Karpas-422 (cell line): ENCODE data around the gene NCBP2L. TPM values are rescaled to one million over a fixed set of nuclear protein-coding genes. Genes with fewer than 3 reads are reported as not detected.

Experiments
- DNase-seq: peaks from one replicate; pipeline ENCODE4 v3.0.0-alpha.2; 2015
- H2AFZ ChIP-seq: fragments of 200-600 bp; sonication (generic); 2 replicates; pipeline ENCODE4 v1.6.1; 2014; ENCODE audit warnings: antibody characterized with exemption, low read length, mixed read lengths
- H3K27ac ChIP-seq: fragments of 200-600 bp; sonication (generic); 2 replicates; pipeline ENCODE4 v1.5.1; 2014; ENCODE audit warnings: mild to moderate bottlenecking, low read length, moderate library complexity
- H3K27me3 ChIP-seq: fragments of 200-600 bp; sonication (generic); 2 replicates; pipeline ENCODE4 v1.6.1; 2014; ENCODE audit warnings: low read length, mixed read lengths
- H3K36me3 ChIP-seq: fragments of 200-600 bp; sonication (generic); 2 replicates; pipeline ENCODE4 v1.6.1; 2014; ENCODE audit warnings: low read length, mixed read lengths; ENCODE audit not compliant: insufficient read depth
- H3K4me1 ChIP-seq: fragments of 200-600 bp; sonication (generic); 2 replicates; pipeline ENCODE4 v1.6.1; 2014; ENCODE audit warnings: mild to moderate bottlenecking, low read length, mixed read lengths
- H3K4me2 ChIP-seq: fragments of 200-600 bp; sonication (generic); 2 replicates; pipeline ENCODE4 v1.6.1; 2014; ENCODE audit warnings: low read length, low read depth, mild to moderate bottlenecking; ENCODE audit not compliant: poor library complexity, severe bottlenecking
- H3K4me3 ChIP-seq: fragments of 200-600 bp; sonication (generic); 2 replicates; pipeline ENCODE4 v1.5.1; 2014; ENCODE audit warnings: mild to moderate bottlenecking, antibody characterized with exemption, low read length, mixed read lengths
- H3K79me2 ChIP-seq: fragments of 200-600 bp; sonication (generic); 2 replicates; pipeline ENCODE4 v1.6.1; 2014; ENCODE audit warnings: mild to moderate bottlenecking, low read length, mixed read lengths
- H3K9ac ChIP-seq: fragments of 200-600 bp; sonication (generic); 2 replicates; pipeline ENCODE4 v1.6.0; 2014; ENCODE audit warnings: low read length
- H3K9me2 ChIP-seq: fragments of 200-600 bp; sonication (generic), shearing (Covaris generic); replicated peaks from 2 replicates; pipeline ENCODE4 v1.6.0; 2014; ENCODE audit warnings: mild to moderate bottlenecking, low read length, moderate library complexity; ENCODE audit not compliant: insufficient read depth
- H3K9me3 ChIP-seq: fragments of 300-700, 200-600 bp; sonication (generic); 2 replicates; pipeline ENCODE4 v1.6.1; 2014; ENCODE audit warnings: low read length, mixed read lengths
- H4K20me1 ChIP-seq: fragments of 200-600 bp; sonication (generic); 2 replicates; pipeline ENCODE4 v1.6.1; 2014; ENCODE audit warnings: mild to moderate bottlenecking, antibody characterized with exemption, low read length, low read depth; ENCODE audit not compliant: insufficient read depth
- total RNA-seq: library from RNA; depleted of rRNA; stranded (reverse); fragments of >200 nt; shearing (Covaris generic); gene quantifications from 2 replicates; pipeline ENCODE4 v1.2.3, GENCODE V29; 2014; ENCODE audit warnings: low replicate concordance

NCBP2L gene
- total RNA-seq, 1 experiment from 2014 or later, result not detected

DNA sequence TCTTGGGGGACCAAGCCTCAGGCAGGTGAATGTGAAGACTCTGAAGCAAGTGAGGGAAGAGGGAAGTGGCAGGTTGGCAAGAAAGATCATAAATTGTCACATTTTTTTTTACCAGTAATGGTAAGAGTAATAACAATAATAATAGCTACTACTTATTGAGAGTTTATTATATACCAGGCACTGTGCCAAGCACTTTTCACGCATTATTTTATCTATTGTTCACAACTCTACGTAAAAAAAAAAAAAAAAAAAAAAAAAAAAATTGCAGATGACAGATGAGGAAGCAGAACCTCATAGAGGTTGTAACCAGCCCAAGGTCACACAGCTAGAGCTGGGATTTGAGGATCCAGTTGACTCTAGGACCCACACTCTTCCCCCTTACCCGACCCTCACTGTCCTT, 42.9 kb upstream of the NCBP2L start:
- H3K9me2 ChIP-seq, result no peaks in the 10 kb centered on the region
- H3K27me3 ChIP-seq, result no peaks in the 10 kb centered on the region; the same call in 1 of the 2 replicates
- no peak for DNase-seq
- H3K79me2 ChIP-seq, result no peaks in the 10 kb centered on the region
- H3K9ac ChIP-seq, result no peak overlapping the region
- H3K4me1 ChIP-seq, result peaks cover 8% of the 10 kb centered on the region
- no peak overlapping the region for H3K4me3 ChIP-seq
- H3K27ac ChIP-seq, result no peak overlapping the region
- H3K4me2 ChIP-seq, result no peak overlapping the region
- no peaks in the 10 kb centered on the region for H3K9me3 ChIP-seq
- H3K36me3 ChIP-seq, result no peaks in the 10 kb centered on the region
- no peaks in the 10 kb centered on the region for H4K20me1 ChIP-seq
- no peak overlapping the region for H2AFZ ChIP-seq

DNA sequence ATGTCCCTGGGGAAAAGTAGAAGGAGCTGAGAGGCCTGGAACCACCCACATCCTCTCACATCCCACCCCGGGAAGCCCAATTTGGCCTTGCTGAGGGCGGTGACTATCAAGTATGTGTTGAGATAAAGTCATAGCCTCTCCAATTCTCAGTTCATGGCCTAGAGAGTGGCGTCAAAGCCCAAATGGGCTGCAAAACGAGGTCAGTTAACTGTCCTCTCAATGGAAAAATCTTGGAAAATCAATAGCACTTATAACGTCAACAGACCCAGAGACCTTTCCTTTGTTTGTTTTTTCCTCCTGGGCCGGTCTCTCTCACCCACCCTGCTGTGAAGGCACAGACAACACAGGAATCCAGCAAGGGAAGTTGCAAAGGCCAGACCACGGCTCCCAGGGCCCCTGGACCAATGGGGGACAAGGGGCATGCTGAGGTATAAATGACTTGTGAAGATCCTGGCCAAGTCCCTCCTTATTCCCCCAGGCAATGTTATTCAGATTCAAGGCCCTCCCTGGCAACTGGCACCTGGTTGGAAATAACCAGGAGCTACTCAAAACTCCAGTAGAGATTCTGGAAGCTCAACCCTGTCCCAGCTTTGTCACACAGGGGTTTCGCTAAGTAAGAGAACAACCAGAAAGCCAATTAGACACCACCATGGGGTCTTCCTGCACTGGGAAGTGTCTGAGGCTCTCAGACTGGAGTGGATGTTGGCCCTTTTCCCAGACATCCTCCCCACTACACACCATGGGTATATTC, 40.6 kb upstream of the NCBP2L start:
- no peaks in the 10 kb centered on the region for H3K79me2 ChIP-seq
- no peak overlapping the region for H3K4me3 ChIP-seq
- H3K36me3 ChIP-seq, result no peaks in the 10 kb centered on the region
- no peak overlapping the region for H3K9ac ChIP-seq
- no peaks in the 10 kb centered on the region for H3K27me3 ChIP-seq
- no peak for DNase-seq
- H3K9me2 ChIP-seq, result no peaks in the 10 kb centered on the region
- H4K20me1 ChIP-seq, result no peaks in the 10 kb centered on the region
- H3K4me1 ChIP-seq, result peaks cover 4% of the 10 kb centered on the region
- H3K4me2 ChIP-seq, result no peak overlapping the region
- H2AFZ ChIP-seq, result no peak overlapping the region
- H3K9me3 ChIP-seq, result no peaks in the 10 kb centered on the region
- H3K27ac ChIP-seq, result no peak overlapping the region

DNA sequence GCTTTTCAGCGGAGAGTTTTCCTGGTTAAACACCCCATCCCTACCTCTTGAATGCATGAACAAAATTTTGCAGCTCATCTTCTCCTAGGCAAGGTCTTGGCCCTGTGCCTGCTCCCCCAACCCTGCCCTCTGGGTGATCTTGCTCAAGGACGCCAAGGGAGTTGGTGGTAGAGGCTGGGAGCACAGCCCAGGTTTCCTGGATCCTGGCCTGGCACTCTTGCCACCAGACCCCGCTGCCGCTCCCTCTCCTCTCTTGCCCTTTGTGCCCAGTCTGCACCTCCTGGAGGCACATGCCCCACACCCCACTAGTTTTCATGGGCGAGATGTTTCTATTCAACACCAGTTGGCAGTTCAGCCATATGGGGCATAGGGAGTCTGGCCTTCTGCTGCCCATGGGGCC, 39.3 kb upstream of the NCBP2L start:
- H2AFZ ChIP-seq, result no peak overlapping the region
- H3K27ac ChIP-seq, result no peak overlapping the region
- H3K9me2 ChIP-seq, result no peaks in the 10 kb centered on the region
- no peak overlapping the region for H3K4me2 ChIP-seq
- no peaks in the 10 kb centered on the region; the same call in 1 of the 2 replicates for H3K4me1 ChIP-seq
- no peak for DNase-seq
- H3K9ac ChIP-seq, result no peak overlapping the region
- H4K20me1 ChIP-seq, result no peaks in the 10 kb centered on the region
- H3K79me2 ChIP-seq, result no peaks in the 10 kb centered on the region
- no peaks in the 10 kb centered on the region for H3K27me3 ChIP-seq
- no peaks in the 10 kb centered on the region for H3K36me3 ChIP-seq
- no peak overlapping the region for H3K4me3 ChIP-seq
- no peaks in the 10 kb centered on the region for H3K9me3 ChIP-seq

DNA sequence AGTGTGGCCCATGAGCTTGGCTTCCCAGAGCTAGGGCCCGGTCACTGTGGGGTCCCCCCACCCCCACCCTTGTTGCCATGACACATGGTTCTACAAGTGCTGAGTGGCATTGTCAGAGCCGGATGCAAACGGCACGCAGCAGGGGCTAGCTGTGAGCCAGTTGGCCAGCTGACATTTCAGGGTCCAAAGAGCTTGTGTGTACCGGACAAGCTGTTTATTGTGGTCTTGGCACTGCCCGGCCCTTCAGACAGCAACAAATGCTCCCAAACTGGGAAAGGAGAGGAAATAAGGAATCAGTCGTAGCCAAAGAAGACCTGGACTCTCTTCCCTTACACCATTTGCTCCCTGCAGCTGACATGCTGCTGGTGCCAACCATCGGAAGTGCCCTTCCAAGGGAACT, 38.8 kb upstream of the NCBP2L start:
- H3K9ac ChIP-seq, result no peak overlapping the region
- no peaks in the 10 kb centered on the region for H3K9me3 ChIP-seq
- no peak overlapping the region for H2AFZ ChIP-seq
- H3K79me2 ChIP-seq, result no peaks in the 10 kb centered on the region
- no peaks in the 10 kb centered on the region for H3K36me3 ChIP-seq
- H3K27ac ChIP-seq, result no peak overlapping the region
- H3K4me1 ChIP-seq, result no peaks in the 10 kb centered on the region; the same call in 1 of the 2 replicates
- no peak for DNase-seq
- H3K4me2 ChIP-seq, result no peak overlapping the region
- no peaks in the 10 kb centered on the region for H3K9me2 ChIP-seq
- H3K27me3 ChIP-seq, result no peaks in the 10 kb centered on the region
- H4K20me1 ChIP-seq, result no peaks in the 10 kb centered on the region
- H3K4me3 ChIP-seq, result no peak overlapping the region

DNA sequence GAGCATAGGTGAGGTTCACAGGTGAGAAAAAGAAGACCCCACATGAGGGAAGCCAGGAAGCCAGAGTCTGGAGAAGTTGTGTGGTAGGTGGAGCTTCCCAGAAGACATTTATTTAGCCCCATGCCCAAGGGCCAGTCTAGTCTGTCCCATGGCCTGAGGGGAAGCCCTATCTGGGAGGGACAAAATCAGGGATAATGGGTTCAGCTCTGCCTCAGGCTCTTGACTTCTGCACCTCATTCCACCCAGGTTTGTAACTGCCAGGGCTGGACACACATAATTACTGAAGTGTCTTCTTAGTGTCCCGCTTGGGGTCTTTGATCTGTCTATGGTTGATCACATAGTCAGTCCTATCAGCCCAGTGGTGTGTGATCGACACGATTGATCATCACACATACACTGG, 38.0 kb upstream of the NCBP2L start:
- Histone ChIP-seq H3K27me3 (no peaks in the 10 kb centered on the region), H3K4me1 (no peaks in the 10 kb centered on the region; the same call in 1 of the 2 replicates), H3K9ac (no peak overlapping the region), H2AFZ (no peak overlapping the region), H4K20me1 (no peaks in the 10 kb centered on the region), H3K27ac (no peak overlapping the region), H3K9me3 (no peaks in the 10 kb centered on the region), H3K36me3 (no peaks in the 10 kb centered on the region), H3K4me2 (no peak overlapping the region), H3K9me2 (no peaks in the 10 kb centered on the region), H3K79me2 (no peaks in the 10 kb centered on the region), H3K4me3 (no peak overlapping the region)
- no peak for DNase-seq

DNA sequence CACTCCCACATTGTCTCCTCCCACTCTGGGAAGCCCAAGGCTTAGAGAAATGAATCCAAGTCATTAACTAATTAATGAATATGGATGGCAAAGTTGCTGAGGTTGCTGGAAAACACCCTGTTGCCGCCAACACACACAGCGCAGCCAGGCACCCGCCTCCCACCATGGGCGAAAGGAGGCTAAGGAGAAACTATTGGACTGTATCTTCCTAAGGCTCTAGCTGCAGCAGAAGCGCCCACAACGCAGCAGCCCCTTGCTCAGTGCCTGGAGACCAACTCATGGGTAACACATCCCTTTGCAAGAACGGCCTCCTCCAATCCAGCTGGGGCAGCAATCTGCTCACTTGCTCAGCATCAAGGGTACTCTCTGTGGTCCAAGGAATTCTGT, 36.1 kb upstream of the NCBP2L start:
- H3K9me2 ChIP-seq, result no peaks in the 10 kb centered on the region
- DNase-seq, result no peak
- H4K20me1 ChIP-seq, result no peaks in the 10 kb centered on the region
- no peak overlapping the region for H3K4me3 ChIP-seq
- H3K9ac ChIP-seq, result no peak overlapping the region
- H3K27me3 ChIP-seq, result no peaks in the 10 kb centered on the region
- no peak overlapping the region for H3K4me2 ChIP-seq
- no peaks in the 10 kb centered on the region; the same call in 1 of the 2 replicates for H3K4me1 ChIP-seq
- no peaks in the 10 kb centered on the region for H3K9me3 ChIP-seq
- no peaks in the 10 kb centered on the region for H3K79me2 ChIP-seq
- no peaks in the 10 kb centered on the region for H3K36me3 ChIP-seq
- H3K27ac ChIP-seq, result no peak overlapping the region
- no peak overlapping the region for H2AFZ ChIP-seq

DNA sequence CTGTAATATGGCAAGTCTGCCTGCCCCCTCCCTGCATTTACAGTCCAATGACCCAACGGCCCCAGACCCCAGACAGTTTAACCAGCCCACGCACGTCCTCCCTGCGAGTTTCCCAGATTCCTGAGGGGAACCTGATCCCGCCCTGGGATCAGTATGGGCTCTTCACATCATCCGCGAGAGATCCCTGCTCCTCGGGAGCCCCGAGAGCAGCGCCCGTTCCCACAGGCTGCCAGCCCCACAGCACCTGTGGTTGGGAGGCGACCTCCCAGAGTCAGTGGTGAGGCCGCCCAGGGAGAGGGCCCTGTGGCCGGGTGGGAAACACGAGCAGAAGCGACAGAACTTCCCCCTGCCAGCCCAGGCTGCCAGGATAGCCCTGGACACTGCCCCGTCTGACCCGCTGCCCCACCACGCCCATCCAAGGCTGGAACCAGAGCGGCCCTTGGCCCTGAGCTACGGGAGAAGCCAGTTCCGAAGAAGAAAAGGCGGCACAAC, 34.8 kb upstream of the NCBP2L start:
- Histone ChIP-seq H3K4me3 (no peak overlapping the region), H3K27ac (no peak overlapping the region), H3K27me3 (no peaks in the 10 kb centered on the region), H3K4me1 (no peaks in the 10 kb centered on the region; the same call in 1 of the 2 replicates), H2AFZ (no peak overlapping the region), H3K9me2 (no peaks in the 10 kb centered on the region), H3K9ac (no peak overlapping the region), H3K4me2 (no peak overlapping the region), H3K9me3 (no peaks in the 10 kb centered on the region), H4K20me1 (no peaks in the 10 kb centered on the region), H3K79me2 (no peaks in the 10 kb centered on the region), H3K36me3 (no peaks in the 10 kb centered on the region)
- DNase-seq, result no peak

DNA sequence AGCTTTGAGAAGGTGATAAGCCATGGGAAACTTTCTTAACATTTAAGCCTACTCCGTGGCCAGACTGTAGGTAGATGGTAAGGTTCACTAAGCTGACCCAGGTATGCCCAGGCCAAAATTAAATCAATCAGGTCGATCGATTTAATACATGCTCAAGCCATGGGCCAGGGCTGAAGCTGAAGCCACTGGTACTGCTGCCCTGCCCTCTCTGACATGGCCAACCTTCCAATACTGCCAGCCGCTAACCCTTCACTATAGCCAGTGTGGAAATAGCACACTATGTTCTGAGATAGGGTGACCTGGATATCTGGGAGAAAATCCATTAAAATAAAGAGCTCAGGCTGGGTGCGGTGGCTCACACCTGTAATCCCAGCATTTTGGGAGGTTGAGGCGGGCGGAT, 33.5 kb upstream of the NCBP2L start:
- Histone ChIP-seq H2AFZ (no peak overlapping the region), H3K27me3 (no peaks in the 10 kb centered on the region), H3K9ac (no peak overlapping the region), H3K4me2 (no peak overlapping the region), H3K4me1 (peaks cover 5% of the 10 kb centered on the region), H3K9me3 (no peaks in the 10 kb centered on the region), H3K36me3 (no peaks in the 10 kb centered on the region), H3K4me3 (no peak overlapping the region), H3K9me2 (no peaks in the 10 kb centered on the region), H3K27ac (no peak overlapping the region), H4K20me1 (no peaks in the 10 kb centered on the region), H3K79me2 (no peaks in the 10 kb centered on the region)
- no peak for DNase-seq
